Heart right ventricle (tissue), 16 donors: ENCODE results near the gene PANX1. TPM values are rescaled to one million over a fixed set of nuclear protein-coding genes. Genes with fewer than 3 reads are reported as not detected.
"Not testable (repeated sequence)": the region's sequence is repeated elsewhere in the genome, so short reads cannot be mapped to it uniquely, and the experiment has no call there.

Experiments used
- ATAC-seq, 8 donors: fragments of 200-7000 bp; cut with Tn5 transposase; one replicate each; pipeline ENCODE4 v1.9.1; 2020; ENCODE audit warnings: mild to moderate bottlenecking in 8 of 8, moderate library complexity in 8 of 8, moderate number of reproducible peaks in 1 of 8
- DNase-seq, 2 donors: peaks; one replicate each; pipeline ENCODE4 v3.0.0-alpha.2; 2020
- H3K27ac ChIP-seq, 10 donors: fragments of 200-600 bp; sonication (generic) in 2 of 10; one replicate each; pipeline versions ENCODE4 v1.5.0 to v1.8.0; 2020 to 2022; ENCODE audit warnings: mild to moderate bottlenecking in 3 of 10
- H3K27me3 ChIP-seq, 7 donors: fragments of 200-600 bp; one replicate each; pipeline ENCODE4 v1.8.0; 2021 to 2022; ENCODE audit warnings: mild to moderate bottlenecking in 2 of 7
- H3K36me3 ChIP-seq, 9 donors: fragments of 200-600 bp; sonication (generic) in 1 of 9; one replicate each; pipeline versions ENCODE4 v1.5.0 to v1.8.0; 2020 to 2022; ENCODE audit warnings: mild to moderate bottlenecking in 2 of 9
- H3K4me1 ChIP-seq, 9 donors: fragments of 200-600 bp; sonication (generic) in 1 of 9; one replicate each; pipeline versions ENCODE4 v1.5.0 to v1.8.0; 2020 to 2022; ENCODE audit warnings: mild to moderate bottlenecking in 4 of 9
- H3K4me3 ChIP-seq, 10 donors: fragments of 200-600 bp; sonication (generic) in 2 of 10; one replicate each; pipeline versions ENCODE4 v1.5.0 to v1.8.0; 2020 to 2022; ENCODE audit warnings: mild to moderate bottlenecking in 7 of 10, moderate library complexity in 2 of 10
- H3K9me3 ChIP-seq, 11 donors: fragments of 200-600 bp in 10 of 11; sonication (generic) in 2 of 11; one replicate each; pipeline versions ENCODE4 v1.5.0 to v1.8.0; 2013 to 2022; ENCODE audit warnings: mild to moderate bottlenecking in 2 of 11, control low read depth in 1 of 11, moderate library complexity in 1 of 11
- CTCF ChIP-seq, 9 donors: fragments of 200-600 bp; sonication (generic) in 2 of 9; IDR thresholded peaks; one replicate each; pipeline versions ENCODE4 v1.5.0 to v1.8.0; 2021 to 2022; ENCODE audit warnings: antibody characterized with exemption in 9 of 9, mild to moderate bottlenecking in 5 of 9, moderate library complexity in 1 of 9
- WGBS, 2 donors: extraction: QIAGEN DNeasy Blood & Tissue Kit; methylation state at CpG; one replicate each; pipeline ENCODE4 v1.1.7; 2013; ENCODE audit warnings: inconsistent platforms in 1 of 2; 5-methylcytosine and 5-hydroxymethylcytosine counted together
- intact Hi-C, 10 donors: fragments of 100-400 bp; cut with DNase I; formaldehyde crosslinking; loops; one replicate each; pipeline versions ENCODE4 v1.11.1 to v1.14.2; 2022
- polyA plus RNA-seq, 2 donors: library from polyadenylated mRNA; stranded (reverse); fragments of 200-250 nt; gene quantifications; one replicate each; pipeline ENCODE4 v1.2.3, GENCODE V29; 2013
- total RNA-seq, 10 donors: library from RNA; stranded (reverse); fragmentation: NEBNext Ultra II Directional in 3 of 10; extraction: Animal tissue kit (Norgen Biotek cat#: 25700) in 3 of 10; gene quantifications; one replicate each; pipeline versions ENCODE4 v1.2.1 to v1.2.4, GENCODE V29; 2021 to 2023
- donor health status: Arrhythmogenic right ventricular cardiomyopathy.
- donor health status: ischemic (EF 13 %, LVEDD 7.1; RV severe dilation, severe dysfunction).
- donor health status: healthy with polysubstance abuse.
- donor health status: DM: no; HTN: yes; CAD: no.
- donor health status: DM: no; HTN: no; CAD: no.
- donor health status: ischemic (EF 25% LVEDD 6.9; RV normal size, moderate dysfunction).
- donor health status: ischemic (EF 25% LVEDD 5.7; RV mildly dilated, moderate dysfunction).
- donor health status: healthy.
- donor health status: DM: yes; HTN: yes; CAD: no.
- donor health status: Ischemic cardiomyopathy.
- donor health status: ischemic (EF 35%, LVEDD 5.7; RV mildly dilated, moderate dysfunction).
- donor health status: nonischemic (EF 11% LVEDD 7.7; RV severe dilation, severe dysfunction).
- donor health status: DM: yes; HTN: yes; CAD: no.
- donor health status: PGD.
- donor health status: ischemic (EF 29% LVEDD 5.4; RV normal size, mild dysfunction).
- donor health status: nonischemic (EF 23%, LVEDD 6.1; RV moderate dilation, normal function).

The PANX1 gene
- total and polyA plus RNA-seq, 12 donors = 4.4 to 42.4 (median 19.3) TPM

DNA sequence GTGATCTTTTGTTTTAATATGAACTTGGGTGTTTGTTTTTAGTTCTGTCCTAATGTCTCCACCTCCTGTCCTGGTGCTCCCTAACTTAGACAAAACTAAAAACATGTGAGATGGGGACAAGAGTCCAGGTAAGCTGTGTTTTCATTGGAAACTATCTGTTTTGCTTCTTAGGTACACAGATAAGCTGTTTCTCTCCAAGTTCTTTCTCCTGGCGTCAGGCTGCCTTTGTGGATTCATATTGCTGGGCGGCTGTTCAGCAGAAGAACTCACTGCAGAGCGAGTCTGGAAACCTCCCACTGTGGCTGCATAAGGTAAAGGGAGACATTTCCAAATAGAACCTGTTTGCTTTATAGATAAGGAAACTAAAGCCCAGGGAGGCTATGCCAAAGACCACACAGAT, 24.7 kb downstream of the PANX1 start:
- Histone ChIP-seq H3K4me3 (no peak overlapping the region), H3K27me3 (no peaks in the 10 kb centered on the region), H3K9me3 (peaks cover 0 to 4% (median 0%) of the 10 kb centered on the region in 11 donors), H3K36me3 (peaks cover 0 to 31% (median 0%) of the 10 kb centered on the region in 9 donors), H3K4me1 (peaks cover 15 to 63% (median 55%) of the 10 kb centered on the region in 9 donors), H3K27ac (peak overlapping the region in 6 of 10 donors; percentile 69 to 86 (median 80))
- no peak for ATAC-seq
- TF ChIP-seq CTCF (IDR thresholded peaks at IDR 0.05) = no peak
- DNase-seq = no peak
- WGBS, 2 donors = 89 to 91% methylated on average over 3 of the region's 3 CpGs
- intact Hi-C loops = loop anchor here in 1 of 10 donors (2.0 kb wide), 1 partner anchor 25 kb away; the partner anchor contains the start of gene PANX1

- WGBS, 2 donors = 85 to 86% methylated on average over 3 of the region's 3 CpGs
- H3K4me3 ChIP-seq = no peak overlapping the region
- ATAC-seq = no peak
- H3K36me3 ChIP-seq = peaks cover 0 to 31% (median 0%) of the 10 kb centered on the region in 9 donors
- TF ChIP-seq CTCF (IDR thresholded peaks at IDR 0.05) = no peak
- intact Hi-C loops = no loop called here
- peaks cover 0 to 4% (median 0%) of the 10 kb centered on the region in 11 donors for H3K9me3 ChIP-seq
- DNase-seq = no peak
- H3K27ac ChIP-seq = no peak overlapping the region
- H3K27me3 ChIP-seq = no peaks in the 10 kb centered on the region
- H3K4me1 ChIP-seq = peaks cover 15 to 56% (median 47%) of the 10 kb centered on the region in 9 donors
These were observed 25.6 kb downstream of the PANX1 start for GRCh38 chr11:94154095-94154856.

- Histone ChIP-seq H3K36me3 (peaks cover 0 to 31% (median 0%) of the 10 kb centered on the region in 9 donors), H3K4me1 (peaks cover 4 to 27% (median 16%) of the 10 kb centered on the region in 9 donors), H3K9me3 (peaks cover 0 to 15% (median 0%) of the 10 kb centered on the region in 11 donors)
- DNase-seq, ATAC-seq, intact Hi-C loops, H3K4me3 ChIP-seq, H3K27ac ChIP-seq, H3K27me3 ChIP-seq: not testable (repeated sequence)
- WGBS, 2 donors = 92 to 98% methylated on average over 2 of the region's 3 CpGs
These were observed 28.7 kb downstream of the PANX1 start for GRCh38 chr11:94157339-94157738.

DNA sequence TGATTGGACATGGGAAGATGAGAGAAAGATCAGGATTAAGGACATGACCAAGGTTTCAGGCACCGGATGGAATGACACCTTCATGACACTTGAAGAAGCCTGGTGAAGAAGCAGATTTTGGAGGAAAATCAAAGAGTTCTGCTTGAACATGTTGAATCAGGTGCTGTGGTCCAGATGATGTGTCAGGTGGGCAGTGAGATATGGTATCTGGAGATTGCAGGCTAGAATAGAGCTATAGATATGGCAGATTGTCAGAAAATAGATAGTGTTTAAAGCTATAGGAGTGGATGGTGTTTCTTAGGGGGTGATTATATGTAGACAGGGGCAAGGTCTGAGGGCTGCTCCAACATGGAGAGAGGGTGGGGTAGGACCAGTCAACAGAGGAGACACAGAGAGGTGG, 40.2 kb downstream of the PANX1 start:
- Histone ChIP-seq H3K4me1 (peaks cover 0 to 7% (median 0%) of the 10 kb centered on the region in 9 donors), H3K36me3 (no peaks in the 10 kb centered on the region), H3K4me3 (no peak overlapping the region), H3K9me3 (peaks cover 0 to 17% (median 0%) of the 10 kb centered on the region in 11 donors), H3K27me3 (no peaks in the 10 kb centered on the region), H3K27ac (no peak overlapping the region)
- no peak for DNase-seq
- WGBS, 2 donors = 95 to 100% methylated on average over 1 of the region's 1 CpG
- intact Hi-C loops = no loop called here
- no peak for ATAC-seq
- TF ChIP-seq CTCF (IDR thresholded peaks at IDR 0.05) = no peak

GRCh38 chr11:94169516-94169915, 40.9 kb downstream of the PANX1 start:
- no peak for TF ChIP-seq CTCF (IDR thresholded peaks at IDR 0.05)
- H3K27ac ChIP-seq = no peak overlapping the region
- 93 to 96% methylated on average over 4 of the region's 4 CpGs for WGBS, 2 donors

More at GRCh38 chr11:94169516-94169915, 40.9 kb downstream of the PANX1 start:
- Histone ChIP-seq H3K4me1 (peaks cover 0 to 9% (median 0%) of the 10 kb centered on the region in 9 donors), H3K27me3 (no peaks in the 10 kb centered on the region), H3K4me3 (no peak overlapping the region), H3K9me3 (peaks cover 0 to 17% (median 0%) of the 10 kb centered on the region in 11 donors), H3K36me3 (no peaks in the 10 kb centered on the region)
- no peak for ATAC-seq
- intact Hi-C loops = no loop called here
- no peak for DNase-seq
